ENCODE data around the gene SEC61A2. TPM values are rescaled to one million over a fixed set of nuclear protein-coding genes. Genes with fewer than 3 reads are reported as not detected.

SEC61A2 gene
- total and polyA plus RNA-seq, 10 of the 15 experiments (the other 5 are each of a cell fraction or from before 2014, with no cell fraction given) = 3.0 to 36.2 (median 8.6) TPM

GRCh38 chr10:12195603-12196506 lies 66.4 kb downstream of the SEC61A2 start, which contains the start of the genes CDC123 and NUDT5 (continued):
- no peak for TF ChIP-seq NFXL1 (IDR thresholded peaks at IDR 0.05; ENCODE audit: borderline replicate concordance)
- peak; percentile 94 for TF ChIP-seq IKZF1 (conservative IDR thresholded peaks at IDR 0.05)
- TF ChIP-seq IRF4 (IDR thresholded peaks at IDR 0.05; ENCODE audit: low read depth, low read length) = 0 out of 2 replicates have a peak, but pooled peaks have one; percentile 1
- TF ChIP-seq RAD51 (IDR thresholded peaks at IDR 0.05) = peak; percentile 36; the same call in 1 of the 2 replicates
- TF ChIP-seq TCF3 (IDR thresholded peaks at IDR 0.05; ENCODE audit: borderline replicate concordance, insufficient read depth, low read depth, low read length) = no peak
- no peak for TF ChIP-seq PBX3 (IDR thresholded peaks at IDR 0.05; ENCODE audit: insufficient replicate concordance, low read depth, low read length)
- no peak; the same call in 1 of the 2 replicates for TF ChIP-seq RB1 (IDR thresholded peaks at IDR 0.05; ENCODE audit: borderline replicate concordance)
- TF ChIP-seq HDAC6 (IDR thresholded peaks at IDR 0.05; ENCODE audit: unreplicated experiment) = no peak
- no peak for TF ChIP-seq BCL3 (IDR thresholded peaks at IDR 0.05; ENCODE audit: borderline replicate concordance, insufficient read depth, low read depth, low read length, poor library complexity, severe bottlenecking)
- TF ChIP-seq CREB1 (IDR thresholded peaks at IDR 0.05; ENCODE audit: low read depth) = peak; percentile 28; the same call in 1 of the 2 replicates
- TF ChIP-seq GABPA (IDR thresholded peaks at IDR 0.05; ENCODE audit: low read depth) = peak; percentile 98
- no peak for TF ChIP-seq BACH1 (IDR thresholded peaks at IDR 0.05; ENCODE audit: borderline replicate concordance)
- 0 out of 2 replicates have a peak, but pooled peaks have one; percentile 60 for TF ChIP-seq ZBED1 (IDR thresholded peaks at IDR 0.05; ENCODE audit: borderline replicate concordance)
- no peak for TF ChIP-seq NFIC (IDR thresholded peaks at IDR 0.05; ENCODE audit: low read depth, low read length)
- no peak for TF ChIP-seq ZNF24 (IDR thresholded peaks at IDR 0.05)
- peak; percentile 55 for TF ChIP-seq KLF5 (IDR thresholded peaks at IDR 0.05; ENCODE audit: partially characterized antibody)
- peak; percentile 2 for TF ChIP-seq RUNX3 (IDR thresholded peaks at IDR 0.05; ENCODE audit: low read length)
- TF ChIP-seq MAX (IDR thresholded peaks at IDR 0.05; ENCODE audit: low read depth, low read length) = peak; percentile 71; the same call in 1 of the 2 replicates
- TF ChIP-seq, protein P1, sequence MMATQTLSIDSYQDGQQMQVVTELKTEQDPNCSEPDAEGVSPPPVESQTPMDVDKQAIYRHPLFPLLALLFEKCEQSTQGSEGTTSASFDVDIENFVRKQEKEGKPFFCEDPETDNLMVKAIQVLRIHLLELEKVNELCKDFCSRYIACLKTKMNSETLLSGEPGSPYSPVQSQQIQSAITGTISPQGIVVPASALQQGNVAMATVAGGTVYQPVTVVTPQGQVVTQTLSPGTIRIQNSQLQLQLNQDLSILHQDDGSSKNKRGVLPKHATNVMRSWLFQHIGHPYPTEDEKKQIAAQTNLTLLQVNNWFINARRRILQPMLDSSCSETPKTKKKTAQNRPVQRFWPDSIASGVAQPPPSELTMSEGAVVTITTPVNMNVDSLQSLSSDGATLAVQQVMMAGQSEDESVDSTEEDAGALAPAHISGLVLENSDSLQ (IDR thresholded peaks at IDR 0.05) = peak; percentile 67
- TF ChIP-seq ZNF622 (IDR thresholded peaks at IDR 0.05) = no peak
- TF ChIP-seq, protein P2, sequence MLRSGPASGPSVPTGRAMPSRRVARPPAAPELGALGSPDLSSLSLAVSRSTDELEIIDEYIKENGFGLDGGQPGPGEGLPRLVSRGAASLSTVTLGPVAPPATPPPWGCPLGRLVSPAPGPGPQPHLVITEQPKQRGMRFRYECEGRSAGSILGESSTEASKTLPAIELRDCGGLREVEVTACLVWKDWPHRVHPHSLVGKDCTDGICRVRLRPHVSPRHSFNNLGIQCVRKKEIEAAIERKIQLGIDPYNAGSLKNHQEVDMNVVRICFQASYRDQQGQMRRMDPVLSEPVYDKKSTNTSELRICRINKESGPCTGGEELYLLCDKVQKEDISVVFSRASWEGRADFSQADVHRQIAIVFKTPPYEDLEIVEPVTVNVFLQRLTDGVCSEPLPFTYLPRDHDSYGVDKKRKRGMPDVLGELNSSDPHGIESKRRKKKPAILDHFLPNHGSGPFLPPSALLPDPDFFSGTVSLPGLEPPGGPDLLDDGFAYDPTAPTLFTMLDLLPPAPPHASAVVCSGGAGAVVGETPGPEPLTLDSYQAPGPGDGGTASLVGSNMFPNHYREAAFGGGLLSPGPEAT (IDR thresholded peaks at IDR 0.05; ENCODE audit: low read depth) = peak; percentile 99
- TF ChIP-seq SREBF2 (IDR thresholded peaks at IDR 0.05; ENCODE audit: low read length) = no peak
- no peak for TF ChIP-seq ESRRA (IDR thresholded peaks at IDR 0.05; ENCODE audit: low read length)
- TF ChIP-seq YBX1 (IDR thresholded peaks at IDR 0.05) = no peak
- TF ChIP-seq TARDBP (IDR thresholded peaks at IDR 0.05; ENCODE audit: borderline replicate concordance) = no peak; the same call in 1 of the 2 replicates
